Memory B cell (primary cell): ENCODE data around the gene OR4D9.
"Not testable (repeated sequence)": the region's sequence is repeated elsewhere in the genome, so short reads cannot be mapped to it uniquely, and the experiment has no call there.

Experiments used
- ATAC-seq: fragments of 150-1000 bp; cut with Tn5 transposase; 2 replicates; pipeline ENCODE4 v1.10.0; 2021; ENCODE audit warnings: low read depth, mild to moderate bottlenecking, moderate library complexity
- DNase-seq, 2 donors: peaks; one replicate each; pipeline ENCODE4 v3.0.0; 2022; ENCODE audit warnings: low spot score in 2 of 2
- H3K27ac Mint-ChIP-seq: one replicate; pipeline ENCODE4 v1.8.0; 2022; ENCODE audit warnings: mild to moderate bottlenecking, moderate library complexity, mixed read lengths
- H3K27me3 Mint-ChIP-seq: one replicate; pipeline ENCODE4 v1.8.0; 2022; ENCODE audit warnings: mixed read lengths
- H3K36me3 Mint-ChIP-seq: one replicate; pipeline ENCODE4 v1.8.0; 2022; ENCODE audit warnings: mild to moderate bottlenecking, mixed read lengths
- H3K4me1 Mint-ChIP-seq: one replicate; pipeline ENCODE4 v1.8.0; 2022; ENCODE audit warnings: mixed read lengths
- H3K4me3 Mint-ChIP-seq: one replicate; pipeline ENCODE4 v1.8.0; 2022; ENCODE audit warnings: mild to moderate bottlenecking, moderate library complexity, mixed read lengths
- H3K9me3 Mint-ChIP-seq: one replicate; pipeline ENCODE4 v1.8.0; 2022; ENCODE audit warnings: mixed read lengths

Gene OR4D9

GRCh38 chr11:59510941-59511589 is at the start of gene OR4D9:
Gene OR4D9 (plus strand): TSS chr11:59511539. CDS start chr11:59514913, 3,374 bp downstream.
- Mint-ChIP-seq H3K9me3 (no peaks in the 10 kb centered on the region), H3K36me3 (no peaks in the 10 kb centered on the region), H3K27me3 (peaks cover 14% of the 10 kb centered on the region), H3K4me1 (peaks cover 2% of the 10 kb centered on the region), H3K4me3 (no peak within 1 kb of the TSS), H3K27ac (no peak within 1 kb of the TSS)
- ATAC-seq: no peak
- no peak for DNase-seq

- no peak overlapping the region for H3K27ac Mint-ChIP-seq
- no peaks in the 10 kb centered on the region for H3K9me3 Mint-ChIP-seq
- no peak for DNase-seq
- ATAC-seq: no peak
- no peaks in the 10 kb centered on the region for H3K36me3 Mint-ChIP-seq
- no peak overlapping the region for H3K4me3 Mint-ChIP-seq
- H3K27me3 Mint-ChIP-seq: peaks cover 14% of the 10 kb centered on the region
- no peaks in the 10 kb centered on the region for H3K4me1 Mint-ChIP-seq
These were observed 48.1 kb upstream of the OR4D9 start for GRCh38 chr11:59463190-59463641.

GRCh38 chr11:59473015-59473414 is 38.3 kb upstream of the OR4D9 start, which contains the start of gene OR4D10:
Gene OR4D10 (plus strand): TSS chr11:59473315. CDS start chr11:59477430, 4,115 bp downstream.
- Mint-ChIP-seq H3K4me3 (no peak within 1 kb of the TSS), H3K4me1 (peaks cover 12% of the 10 kb centered on the region), H3K27me3 (peaks cover 7% of the 10 kb centered on the region), H3K9me3 (no peaks in the 10 kb centered on the region), H3K36me3 (no peaks in the 10 kb centered on the region), H3K27ac (no peak within 1 kb of the TSS)
- ATAC-seq (no peak), DNase-seq (no peak)

- DNase-seq: no peak
- peaks cover 10% of the 10 kb centered on the region for H3K27me3 Mint-ChIP-seq
- no peaks in the 10 kb centered on the region for H3K36me3 Mint-ChIP-seq
- ATAC-seq: no peak
- H3K9me3 Mint-ChIP-seq: no peaks in the 10 kb centered on the region
- H3K4me1 Mint-ChIP-seq: peaks cover 12% of the 10 kb centered on the region
- no peak overlapping the region for H3K4me3 Mint-ChIP-seq
- H3K27ac Mint-ChIP-seq: no peak overlapping the region
These were observed 36.2 kb upstream of the OR4D9 start for GRCh38 chr11:59475176-59475575.

- Mint-ChIP-seq H3K4me1 (peaks cover 12% of the 10 kb centered on the region), H3K27me3 (peaks cover 13% of the 10 kb centered on the region), H3K9me3 (no peaks in the 10 kb centered on the region), H3K27ac (no peak overlapping the region), H3K4me3 (no peak overlapping the region), H3K36me3 (no peaks in the 10 kb centered on the region)
- no peak for DNase-seq
- ATAC-seq: no peak
These were observed 31.4 kb upstream of the OR4D9 start for GRCh38 chr11:59479906-59480305.

- Mint-ChIP-seq H3K4me1 (peaks cover 10% of the 10 kb centered on the region), H3K27me3 (peaks cover 12% of the 10 kb centered on the region)
These were observed 31.0 kb upstream of the OR4D9 start for GRCh38 chr11:59480359-59480758.

GRCh38 chr11:59501931-59502330 is 9.4 kb upstream of the OR4D9 start:
- DNase-seq: no peak
- no peak for ATAC-seq
- Mint-ChIP-seq H3K27ac (no peak overlapping the region), H3K36me3 (peaks cover 2% of the 10 kb centered on the region), H3K4me3 (no peak overlapping the region), H3K4me1 (no peaks in the 10 kb centered on the region), H3K9me3 (no peaks in the 10 kb centered on the region), H3K27me3 (peaks cover 23% of the 10 kb centered on the region)

More at GRCh38 chr11:59480359-59480758, 31.0 kb upstream of the OR4D9 start:
- Mint-ChIP-seq H3K36me3 (no peaks in the 10 kb centered on the region), H3K9me3 (no peaks in the 10 kb centered on the region), H3K27ac (no peak overlapping the region), H3K4me3 (no peak overlapping the region)
- DNase-seq (no peak), ATAC-seq (no peak)

GRCh38 chr11:59503276-59503675 is 8.1 kb upstream of the OR4D9 start, which contains the start of gene OR4D11:
Gene OR4D11 (plus strand): TSS chr11:59503576. CDS start chr11:59503576, 0 bp downstream.
- Mint-ChIP-seq H3K4me1 (no peaks in the 10 kb centered on the region), H3K4me3 (no peak within 1 kb of the TSS), H3K36me3 (peaks cover 2% of the 10 kb centered on the region), H3K27ac (no peak within 1 kb of the TSS), H3K9me3 (no peaks in the 10 kb centered on the region), H3K27me3 (peaks cover 23% of the 10 kb centered on the region)
- no peak for ATAC-seq
- DNase-seq: no peak

- Mint-ChIP-seq H3K4me3 (no peak overlapping the region), H3K9me3 (no peaks in the 10 kb centered on the region), H3K36me3 (no peaks in the 10 kb centered on the region), H3K27ac (no peak overlapping the region), H3K27me3 (peaks cover 14% of the 10 kb centered on the region), H3K4me1 (peaks cover 2% of the 10 kb centered on the region)
- no peak for ATAC-seq
- no peak for DNase-seq
These were observed 336 bp downstream of the OR4D9 start for GRCh38 chr11:59511675-59512074.

- H3K36me3 Mint-ChIP-seq, H3K27ac Mint-ChIP-seq, H3K4me3 Mint-ChIP-seq, H3K9me3 Mint-ChIP-seq, H3K4me1 Mint-ChIP-seq, DNase-seq, ATAC-seq: not testable (repeated sequence)
- H3K27me3 Mint-ChIP-seq: peaks cover 10% of the 10 kb centered on the region
These were observed 8.8 kb downstream of the OR4D9 start for GRCh38 chr11:59520139-59520538.

GRCh38 chr11:59520741-59521140 is 9.4 kb downstream of the OR4D9 start:
- no peaks in the 10 kb centered on the region for H3K9me3 Mint-ChIP-seq
- ATAC-seq (no peak), DNase-seq (no peak)
- H3K27me3 Mint-ChIP-seq: peaks cover 6% of the 10 kb centered on the region
- peaks cover 2% of the 10 kb centered on the region for H3K4me1 Mint-ChIP-seq
- no peak overlapping the region for H3K4me3 Mint-ChIP-seq
- H3K27ac Mint-ChIP-seq: no peak overlapping the region
- H3K36me3 Mint-ChIP-seq: no peaks in the 10 kb centered on the region

- Mint-ChIP-seq H3K4me3 (no peak overlapping the region), H3K9me3 (no peaks in the 10 kb centered on the region), H3K27ac (no peak overlapping the region), H3K36me3 (no peaks in the 10 kb centered on the region), H3K4me1 (peaks cover 2% of the 10 kb centered on the region), H3K27me3 (peaks cover 6% of the 10 kb centered on the region)
- ATAC-seq (no peak), DNase-seq (no peak)
These were observed 12.2 kb downstream of the OR4D9 start for GRCh38 chr11:59523541-59523940.

GRCh38 chr11:59528711-59529110 is 17.4 kb downstream of the OR4D9 start:
- no peaks in the 10 kb centered on the region for H3K36me3 Mint-ChIP-seq
- no peak for ATAC-seq
- peaks cover 11% of the 10 kb centered on the region for H3K27me3 Mint-ChIP-seq
- peaks cover 2% of the 10 kb centered on the region for H3K4me1 Mint-ChIP-seq
- no peaks in the 10 kb centered on the region for H3K9me3 Mint-ChIP-seq
- H3K27ac Mint-ChIP-seq: no peak overlapping the region
- H3K4me3 Mint-ChIP-seq: no peak overlapping the region
- DNase-seq: no peak

- Mint-ChIP-seq H3K27ac (no peak overlapping the region), H3K36me3 (no peaks in the 10 kb centered on the region), H3K4me1 (no peaks in the 10 kb centered on the region), H3K27me3 (peaks cover 8% of the 10 kb centered on the region), H3K4me3 (no peak overlapping the region), H3K9me3 (no peaks in the 10 kb centered on the region)
- ATAC-seq: no peak
- no peak for DNase-seq
These were observed 21.3 kb downstream of the OR4D9 start for GRCh38 chr11:59532620-59533019.

GRCh38 chr11:59534676-59535075 is 23.3 kb downstream of the OR4D9 start:
- no peaks in the 10 kb centered on the region for H3K36me3 Mint-ChIP-seq
- DNase-seq (no peak), ATAC-seq (no peak)
- H3K9me3 Mint-ChIP-seq: no peaks in the 10 kb centered on the region
- no peaks in the 10 kb centered on the region for H3K4me1 Mint-ChIP-seq
- peaks cover 8% of the 10 kb centered on the region for H3K27me3 Mint-ChIP-seq
- no peak overlapping the region for H3K4me3 Mint-ChIP-seq
- H3K27ac Mint-ChIP-seq: no peak overlapping the region
